CD4-positive, alpha-beta T cell treated with Interleukin-1 beta for 1 hour (primary cell): ENCODE data around the gene STEAP3.

Experiments used
- DNase-seq, 2 donors: peaks; one replicate each; pipeline ENCODE4 v3.0.0-alpha.2; 2020 to 2022

Gene STEAP3

DNA sequence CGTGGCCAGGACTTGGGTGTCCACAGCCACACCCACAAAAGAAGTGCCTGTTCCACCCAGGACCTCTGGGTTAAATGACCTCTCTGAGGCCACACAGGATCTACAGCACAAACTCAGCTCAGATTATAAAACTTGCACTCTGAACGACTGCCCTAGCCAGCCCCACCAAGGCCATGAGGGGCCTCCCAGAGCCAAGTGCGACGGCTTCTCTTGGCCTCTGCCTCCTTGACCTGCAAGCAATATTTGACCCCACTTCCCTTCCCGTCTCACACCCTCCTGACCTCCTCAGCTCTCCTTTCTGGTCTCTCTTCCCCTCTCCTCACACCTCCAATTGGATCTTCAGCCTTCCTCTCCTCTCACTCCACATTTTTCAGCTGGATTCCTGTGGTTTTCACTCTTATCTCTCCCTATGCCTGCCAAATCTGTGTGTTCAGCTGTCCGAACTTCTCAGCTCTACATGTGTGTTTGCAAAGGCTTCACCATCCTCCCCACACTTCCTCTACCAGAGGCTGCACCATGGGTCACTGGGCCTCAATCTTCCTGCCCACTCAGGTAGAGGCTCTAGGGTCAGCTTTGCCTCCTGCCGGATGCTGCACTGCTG lies 25.3 kb upstream of the STEAP3 start:
- no peak for DNase-seq

DNA sequence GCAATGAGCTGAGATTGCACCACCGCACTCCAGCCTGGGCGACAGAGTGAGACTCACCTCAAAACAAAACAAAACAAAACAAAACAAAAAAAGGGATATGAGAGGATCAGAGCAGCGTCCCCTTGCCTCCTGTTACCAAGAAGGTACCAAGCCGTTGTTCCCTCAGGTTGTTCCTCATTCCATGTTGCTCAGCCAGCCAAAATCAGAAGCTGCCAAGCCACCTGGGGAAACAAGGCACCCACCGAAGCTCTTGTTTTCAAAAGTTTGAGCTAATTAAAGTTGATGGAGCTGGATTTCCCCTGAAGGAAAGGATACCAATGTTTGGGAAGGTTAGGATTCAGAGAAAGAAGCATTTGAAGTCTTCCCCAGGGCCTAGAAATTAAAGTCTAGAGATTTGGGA lies 21.8 kb upstream of the STEAP3 start:
- no peak for DNase-seq

DNA sequence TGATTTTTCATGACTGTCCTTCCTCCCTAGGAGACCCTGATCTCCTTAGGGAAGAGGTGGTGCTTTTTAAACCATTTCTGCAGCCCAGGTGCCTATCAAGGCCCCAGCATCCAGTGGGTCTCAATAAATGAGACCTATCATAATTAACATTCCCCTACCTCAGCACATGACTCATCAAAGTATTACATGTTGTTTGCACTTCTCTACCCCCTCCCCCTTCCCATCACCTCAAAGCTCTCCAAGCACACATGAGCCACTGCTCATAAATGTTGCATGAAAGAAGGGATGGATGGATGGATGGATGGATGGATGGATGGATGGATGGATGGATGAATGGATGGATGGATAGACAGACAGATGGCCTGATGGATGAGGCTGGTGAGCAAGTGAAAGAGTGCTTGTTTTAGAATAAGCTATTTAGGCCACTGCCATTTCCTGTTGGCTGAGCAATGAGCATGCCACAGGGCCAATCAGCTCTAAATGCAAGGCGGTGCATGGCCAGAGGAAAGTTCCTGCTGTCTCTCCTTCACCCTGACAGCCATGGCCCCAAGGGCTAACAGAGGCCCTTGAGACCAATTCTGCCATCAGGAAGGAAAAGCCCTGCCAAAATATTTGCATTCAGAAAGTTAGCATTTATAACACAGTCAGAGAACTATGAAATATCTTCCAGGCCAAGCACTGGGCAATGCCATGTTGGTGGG lies 20.9 kb upstream of the STEAP3 start:
- no peak for DNase-seq

DNA sequence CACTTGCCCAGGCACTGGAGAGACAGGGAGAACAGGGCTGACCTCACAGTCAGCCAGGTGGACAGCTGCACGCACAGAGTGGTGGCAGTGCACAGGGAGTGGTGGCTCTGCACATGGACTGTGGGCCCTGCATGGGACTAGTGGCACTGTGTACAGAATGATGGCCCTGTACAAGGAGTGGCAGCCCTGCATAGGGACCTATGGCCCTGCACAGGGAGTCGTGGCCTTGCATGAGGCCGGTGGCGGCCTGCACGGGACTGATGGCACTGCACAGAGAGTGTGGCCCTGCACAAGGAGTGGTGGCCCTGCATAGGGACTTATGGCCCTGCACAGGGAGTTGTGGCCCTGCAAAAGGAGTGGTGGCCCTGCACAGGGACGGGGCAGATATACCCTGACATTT lies 19.1 kb upstream of the STEAP3 start:
- no peak for DNase-seq

DNA sequence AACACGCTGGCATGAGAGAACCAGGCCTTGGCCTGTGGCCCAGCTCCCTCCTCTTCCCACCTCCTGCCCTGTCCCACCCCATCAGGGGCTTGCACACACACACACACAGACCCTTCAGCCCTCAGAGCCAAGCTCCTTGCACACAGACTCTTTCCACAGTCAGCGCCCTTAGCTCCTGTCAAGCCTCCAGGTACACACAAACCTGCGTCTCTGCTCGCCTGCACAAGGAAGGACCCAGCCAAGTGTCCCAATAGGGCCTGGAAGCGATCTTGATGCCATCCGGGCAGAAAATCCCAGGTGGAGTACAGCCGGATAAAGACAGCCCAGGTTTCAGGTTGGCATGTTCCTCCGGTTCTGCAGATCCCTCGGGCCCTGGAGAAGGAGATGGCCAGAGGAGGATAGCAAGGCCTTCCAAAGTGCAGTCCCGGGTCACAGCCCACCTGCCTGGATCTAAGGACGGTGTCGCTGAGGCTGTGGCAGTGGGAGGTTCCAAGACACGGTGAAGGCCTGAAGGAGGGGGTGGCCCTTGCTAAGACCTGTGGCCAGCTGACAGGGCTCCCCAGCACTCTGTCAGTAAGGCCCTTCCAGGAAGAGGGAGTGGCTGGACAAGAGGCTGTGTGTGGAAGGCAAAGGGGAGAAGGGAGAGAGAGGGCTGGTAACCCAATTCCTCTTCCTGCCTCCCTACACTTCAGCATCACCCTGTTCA lies 18.5 kb upstream of the STEAP3 start:
- no peak for DNase-seq

DNA sequence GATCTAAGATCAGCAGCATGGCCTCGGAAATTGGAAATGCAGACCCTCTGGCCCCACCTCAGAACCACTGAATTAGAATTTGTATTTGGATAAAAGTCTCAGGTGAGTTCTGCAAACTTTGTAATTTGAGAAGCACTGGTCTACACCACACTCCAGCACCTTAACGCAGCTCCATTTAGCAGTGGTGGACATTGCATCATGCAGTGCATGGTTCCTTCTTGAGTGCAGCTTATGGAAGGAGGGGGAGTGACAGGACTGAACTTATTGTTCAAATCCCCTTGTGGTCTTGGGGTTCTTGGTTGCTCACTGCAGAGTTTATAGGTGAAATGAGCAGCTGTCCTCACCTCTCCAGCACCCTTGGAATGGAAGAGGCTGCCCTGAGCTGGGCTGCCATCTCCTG lies 17.4 kb upstream of the STEAP3 start:
- no peak for DNase-seq

DNA sequence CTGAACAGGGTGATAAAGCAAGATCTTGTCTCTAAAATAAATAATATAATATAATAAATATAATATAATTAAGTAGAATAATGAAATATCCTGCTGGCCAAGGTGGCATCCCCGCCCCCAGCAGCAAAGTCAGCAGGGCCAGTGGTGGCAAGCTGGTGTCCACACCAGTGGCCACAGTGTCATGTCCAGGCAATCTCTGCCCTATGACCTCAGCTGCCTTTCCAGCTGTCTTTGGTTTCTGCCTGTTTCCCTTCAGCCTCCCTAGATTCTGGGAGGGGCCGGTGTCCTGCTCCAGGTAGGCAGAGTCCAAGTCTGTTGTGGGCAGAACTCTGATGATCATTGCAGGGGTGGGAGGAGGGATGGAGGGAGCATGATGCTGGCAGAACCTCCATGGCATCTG lies 16.2 kb upstream of the STEAP3 start:
- DNase-seq = no peak

DNA sequence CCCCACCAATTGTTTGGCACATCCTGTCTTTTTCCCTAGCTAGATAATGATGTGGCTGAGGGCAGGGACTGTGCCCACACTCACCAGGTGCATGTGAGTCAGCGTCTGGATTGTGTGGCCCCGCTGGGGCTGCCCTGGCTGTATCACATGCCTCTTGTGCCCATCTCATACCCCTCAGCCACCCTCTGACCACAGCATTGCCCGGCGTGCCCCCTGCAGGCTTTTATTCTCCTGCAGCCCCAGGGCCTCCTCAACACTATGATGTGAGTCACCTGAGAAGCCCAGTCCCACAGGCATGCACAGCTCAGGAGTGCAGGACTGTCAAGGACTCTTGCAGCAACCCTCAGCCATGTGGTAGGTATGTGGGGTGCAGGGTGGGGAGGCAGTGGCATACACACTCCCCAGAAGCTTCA lies 14.8 kb upstream of the STEAP3 start:
- DNase-seq = no peak

DNA sequence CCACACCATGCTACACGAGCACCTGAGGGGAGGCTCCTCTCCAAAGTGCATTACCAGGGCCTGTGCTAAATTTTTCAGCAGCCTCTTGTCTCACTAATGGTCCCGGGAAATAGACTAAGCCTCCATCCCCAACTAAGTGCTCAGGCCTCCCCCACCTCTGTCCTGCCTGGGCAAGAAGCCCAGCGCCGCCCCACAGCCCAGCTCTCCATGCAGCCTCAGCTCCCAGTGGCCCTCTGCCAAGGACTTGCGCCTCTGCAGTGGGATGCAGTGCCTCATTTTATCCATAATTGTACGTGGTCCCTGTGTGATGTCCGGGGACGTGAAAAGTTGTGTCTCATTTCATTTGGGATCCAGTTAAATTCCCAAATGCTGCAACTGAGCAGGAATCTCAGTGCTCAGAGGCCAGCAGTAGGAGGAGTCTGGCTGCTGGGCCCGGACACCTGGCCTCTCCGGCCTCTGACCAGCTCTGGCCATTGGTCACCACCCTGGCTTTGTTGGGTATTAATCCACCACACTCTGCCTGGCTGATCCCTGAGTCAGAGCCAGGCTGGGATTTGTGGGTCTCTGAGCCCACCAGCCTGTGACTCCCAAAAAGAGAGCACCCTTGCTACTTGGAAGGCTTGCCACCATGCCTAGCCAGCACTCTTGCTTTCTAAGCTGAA lies 11.4 kb upstream of the STEAP3 start:
- no peak for DNase-seq

DNA sequence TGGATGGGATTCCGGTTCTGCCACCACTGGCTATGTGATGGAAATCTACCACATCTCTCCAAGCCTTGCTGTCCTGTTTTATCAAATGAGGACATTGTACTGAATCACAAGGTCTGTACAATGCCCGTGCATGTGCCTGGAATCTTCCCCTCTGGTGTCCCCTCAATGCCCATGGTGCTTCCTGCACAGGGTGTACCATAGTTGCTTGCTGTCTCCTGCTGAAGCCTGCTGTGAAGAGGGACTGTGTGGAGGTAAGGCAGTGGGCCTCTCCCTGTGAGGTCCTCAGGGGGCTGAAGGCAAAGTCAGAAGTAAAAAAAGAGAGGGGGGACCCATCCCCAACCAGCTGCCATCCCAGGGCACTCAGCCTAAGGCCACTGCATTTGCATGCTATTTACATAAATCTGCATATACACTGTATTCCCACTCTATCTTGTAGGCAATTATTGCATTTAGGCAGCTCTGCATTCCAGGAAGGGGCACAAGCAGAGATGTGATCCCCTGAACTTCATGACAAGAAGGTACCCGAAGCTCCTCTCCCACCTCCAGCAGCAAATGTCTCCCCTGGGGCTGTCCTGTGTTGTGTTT lies 9.1 kb upstream of the STEAP3 start:
- DNase-seq = no peak

DNA sequence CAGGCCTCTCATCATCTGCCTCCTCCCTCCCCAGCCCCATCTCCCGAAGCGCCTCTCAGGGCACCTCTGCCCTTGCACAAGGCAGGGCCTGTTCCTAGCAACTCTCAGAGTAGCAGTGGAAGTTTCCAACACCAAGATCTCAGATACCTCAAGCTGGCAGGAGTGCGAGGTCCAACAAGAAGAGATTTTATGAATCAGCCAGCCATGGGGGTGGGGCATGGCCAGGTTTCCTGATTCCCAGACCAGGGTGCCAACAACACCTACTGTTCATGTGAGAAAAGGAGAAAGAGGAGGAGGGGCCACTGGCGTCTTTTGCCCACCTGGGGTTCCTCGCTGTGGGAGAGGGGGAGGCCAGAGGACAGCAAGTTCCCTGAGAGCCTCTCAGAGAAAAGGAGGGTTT lies 6.6 kb upstream of the STEAP3 start:
- DNase-seq = no peak

DNA sequence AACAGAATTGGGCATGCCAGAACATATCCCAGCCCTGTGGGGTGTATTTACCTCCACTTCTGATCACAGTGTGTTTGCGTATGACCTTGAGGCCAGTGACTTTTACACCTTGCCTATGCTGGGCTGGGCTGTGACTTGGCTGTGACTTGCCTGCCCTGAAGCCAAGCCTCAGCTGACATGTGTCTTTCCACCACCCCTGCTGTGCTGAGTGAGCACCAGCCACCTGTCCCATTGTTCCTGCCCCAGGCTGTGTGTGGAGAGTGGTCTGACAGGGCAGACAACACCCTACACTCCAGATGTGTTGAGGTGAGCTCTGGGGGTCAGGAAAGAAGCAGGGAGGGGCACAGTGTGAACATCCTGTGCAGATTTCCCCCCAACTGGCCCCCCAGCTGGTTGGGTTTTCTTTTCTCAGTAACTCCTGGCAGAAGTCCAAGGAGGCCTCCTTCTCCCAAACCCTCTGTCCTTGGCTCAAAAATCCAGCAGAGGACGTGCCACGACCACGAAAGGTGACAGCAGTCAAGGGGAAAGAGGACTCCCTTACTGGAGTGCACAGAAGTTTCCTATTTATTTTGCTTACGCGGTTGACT lies 5.1 kb upstream of the STEAP3 start:
- DNase-seq = no peak

DNA sequence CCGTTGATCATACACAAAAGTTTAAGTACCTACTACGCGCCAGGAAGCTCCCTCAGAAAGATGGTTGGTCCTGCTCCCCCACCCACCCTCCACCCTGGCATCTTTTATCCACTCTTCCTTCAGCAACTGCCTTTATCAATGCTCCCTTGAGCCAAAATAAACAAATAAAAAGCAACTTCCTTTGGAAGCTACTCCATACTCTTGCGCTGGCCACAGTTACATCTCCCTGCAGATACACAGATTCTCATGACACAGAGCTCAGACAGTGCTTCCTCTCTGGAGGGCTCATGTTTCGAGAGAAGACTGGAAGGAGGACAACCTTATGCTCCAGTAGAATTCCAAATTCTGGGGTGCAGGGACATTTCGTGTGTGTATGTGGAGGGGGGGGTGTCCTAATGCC lies 3.8 kb upstream of the STEAP3 start:
- DNase-seq = no peak

DNA sequence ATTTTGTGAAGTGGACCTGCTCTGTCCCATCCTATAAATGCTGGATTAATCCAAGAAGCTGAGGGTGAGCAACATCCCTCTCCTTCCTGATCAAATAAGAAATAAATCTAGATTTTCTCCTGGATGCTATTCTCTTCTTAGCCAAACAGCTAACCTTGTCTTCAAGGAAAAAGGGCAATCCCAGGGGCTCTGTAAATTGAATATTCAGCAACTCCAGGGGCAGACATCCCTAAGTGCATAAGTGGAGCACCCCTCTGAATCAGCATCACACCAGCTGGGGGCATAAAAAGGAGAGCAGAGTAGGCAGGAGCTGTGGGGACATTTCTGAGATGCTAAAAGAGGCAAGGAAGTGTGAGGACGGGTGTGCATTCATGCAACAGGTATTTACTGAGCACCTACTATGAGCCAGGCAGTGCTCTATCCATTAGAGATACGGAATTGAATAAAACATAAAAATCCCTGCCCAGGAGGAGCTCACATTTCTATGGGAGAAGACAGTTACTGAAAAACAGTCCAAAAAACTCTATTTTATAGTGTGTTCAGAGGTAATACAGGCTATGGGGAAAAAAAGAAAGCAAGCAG lies 2.8 kb upstream of the STEAP3 start:
- no peak for DNase-seq

DNA sequence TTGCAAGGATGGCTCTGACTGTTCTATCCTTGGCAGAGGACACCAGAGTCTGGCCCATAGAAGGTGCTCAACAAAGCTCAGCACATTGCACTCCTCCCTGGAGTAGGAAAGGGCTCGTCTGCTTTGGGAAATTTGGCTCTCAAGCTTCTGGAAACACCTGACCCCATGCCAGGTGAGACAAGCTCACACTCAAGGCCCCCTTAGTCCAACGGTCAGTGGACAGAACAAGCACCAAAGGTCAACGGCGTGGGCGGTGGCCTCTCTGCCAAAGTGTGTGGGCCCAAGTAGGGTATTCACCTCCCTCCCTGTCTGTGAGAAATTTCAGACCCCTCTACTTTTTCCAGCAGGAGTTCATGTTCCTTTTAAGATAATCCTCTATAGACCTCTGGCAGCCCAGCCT lies 2.0 kb upstream of the STEAP3 start:
- DNase-seq = no peak

DNA sequence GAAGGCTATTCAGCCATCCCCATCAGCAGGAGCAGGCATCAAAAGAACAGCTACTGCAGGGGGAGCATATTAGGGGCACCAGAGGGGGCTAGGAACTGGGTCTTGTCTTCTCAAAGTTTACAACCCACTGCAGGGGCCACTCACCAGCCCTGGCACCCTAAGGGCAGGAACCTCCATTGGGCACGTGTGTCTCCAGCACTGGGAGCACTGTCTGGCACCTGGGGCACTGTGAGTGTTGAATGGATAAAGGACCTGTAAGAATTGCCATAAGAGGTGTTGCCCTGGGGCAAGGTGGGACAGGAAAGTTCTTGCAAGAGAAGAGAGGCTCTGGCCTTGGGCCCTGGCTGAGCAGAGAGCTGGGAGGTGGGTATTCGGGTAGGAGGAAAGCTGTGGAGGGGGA lies 1.4 kb upstream of the STEAP3 start:
- DNase-seq = no peak

DNA sequence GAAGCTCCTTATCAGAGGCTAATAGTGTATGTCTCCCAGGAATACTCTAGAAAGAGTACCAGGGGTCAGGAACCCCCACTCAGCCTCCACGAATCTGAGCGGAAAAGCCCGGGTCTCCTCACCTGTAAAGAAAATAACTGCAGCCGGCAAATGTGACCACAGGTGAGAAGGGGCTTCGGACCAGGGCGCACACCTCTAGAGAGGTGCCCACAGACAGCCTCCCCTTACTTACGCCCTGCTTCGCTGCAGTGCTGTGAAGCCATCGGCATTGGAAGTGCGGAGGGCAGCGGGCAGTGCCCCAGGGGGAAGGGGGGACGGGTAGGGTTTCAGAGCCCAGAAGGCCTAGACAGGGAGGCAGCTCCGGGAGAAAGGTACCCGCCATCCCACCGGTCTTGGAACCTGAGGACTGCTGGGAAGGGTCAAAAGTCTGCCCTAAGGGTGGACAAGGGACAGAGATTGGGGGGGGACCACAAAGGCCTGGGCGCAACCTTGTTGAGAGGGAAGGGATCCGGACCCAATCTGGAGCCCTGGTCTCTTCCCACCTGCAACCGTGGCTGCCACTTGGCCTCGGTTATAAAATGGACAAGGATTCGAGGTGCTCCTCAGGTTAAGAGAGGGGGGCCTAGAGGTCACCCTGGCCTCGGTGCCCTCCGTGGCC lies 642 bp upstream of the STEAP3 start:
- DNase-seq = no peak

DNA sequence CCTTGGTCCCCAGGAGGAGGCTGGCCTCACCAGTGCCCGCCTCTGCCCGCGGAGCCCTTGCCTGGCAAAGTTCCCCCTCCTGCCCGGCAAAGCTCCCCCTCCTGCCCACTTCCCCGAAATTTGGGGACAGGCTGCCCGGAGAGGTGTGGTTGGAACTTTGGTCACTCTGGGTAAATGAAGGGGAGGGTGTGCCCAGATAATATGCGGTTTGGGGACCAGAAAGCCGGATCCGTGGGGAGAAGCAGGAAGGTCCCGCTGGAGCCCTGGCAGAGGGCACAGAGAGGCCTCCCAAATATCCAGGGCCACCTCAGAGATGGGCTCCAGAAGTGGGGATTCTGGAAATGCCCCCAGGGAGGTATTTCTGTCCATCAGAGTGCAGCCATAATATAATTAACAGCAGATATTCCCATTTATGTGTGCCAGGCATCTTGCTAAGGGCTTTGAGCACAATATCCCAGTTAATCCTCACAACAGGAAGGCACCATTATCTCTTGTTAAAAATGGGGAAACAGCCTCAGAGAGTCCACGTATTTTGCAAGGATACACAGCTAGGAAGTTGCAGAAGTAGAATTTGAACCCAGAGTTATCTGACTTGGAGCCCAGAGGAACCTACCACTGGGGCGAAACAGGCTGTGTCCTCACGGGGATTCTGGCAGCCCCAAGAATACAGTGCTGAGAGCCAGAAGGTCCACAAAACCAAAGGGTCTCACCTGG lies 914 bp downstream of the STEAP3 start:
- DNase-seq = no peak

DNA sequence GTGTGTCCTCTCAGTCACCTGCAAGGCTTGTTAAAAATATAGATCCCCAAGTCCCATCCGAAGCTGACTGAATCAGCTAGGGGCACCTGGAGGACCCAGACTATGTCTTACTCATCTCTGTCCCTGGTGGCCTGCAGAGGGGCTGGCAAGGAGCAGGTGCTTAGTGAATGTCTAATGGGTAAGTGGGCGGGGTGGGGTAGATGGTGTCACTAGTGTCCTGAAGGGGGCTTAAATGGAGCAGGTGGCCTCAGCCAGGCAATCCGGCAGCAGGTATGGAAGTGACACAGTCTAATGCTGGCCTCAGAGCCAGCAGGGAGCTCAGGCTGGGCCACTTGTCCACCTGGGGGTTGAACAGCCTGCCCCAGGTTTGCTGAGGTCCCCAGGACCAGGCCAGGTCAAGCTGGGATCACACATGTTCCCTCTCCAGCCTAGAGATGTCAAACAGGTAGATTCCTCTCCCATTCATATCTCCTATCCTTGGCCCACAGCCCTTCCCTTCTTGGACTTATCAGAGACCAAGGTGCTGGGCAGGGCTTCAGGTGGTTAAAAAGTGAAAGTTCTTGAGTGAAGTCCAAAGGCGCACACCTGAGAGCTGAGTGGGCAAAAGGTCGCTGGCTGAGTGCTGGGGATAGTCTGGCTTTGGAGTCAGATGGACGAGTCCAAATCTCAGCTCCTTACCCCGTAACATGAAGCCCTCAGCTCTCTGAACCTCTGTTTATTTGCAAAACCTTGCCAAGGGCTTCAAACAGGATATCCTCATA lies 1.7 kb downstream of the STEAP3 start:
- no peak for DNase-seq

DNA sequence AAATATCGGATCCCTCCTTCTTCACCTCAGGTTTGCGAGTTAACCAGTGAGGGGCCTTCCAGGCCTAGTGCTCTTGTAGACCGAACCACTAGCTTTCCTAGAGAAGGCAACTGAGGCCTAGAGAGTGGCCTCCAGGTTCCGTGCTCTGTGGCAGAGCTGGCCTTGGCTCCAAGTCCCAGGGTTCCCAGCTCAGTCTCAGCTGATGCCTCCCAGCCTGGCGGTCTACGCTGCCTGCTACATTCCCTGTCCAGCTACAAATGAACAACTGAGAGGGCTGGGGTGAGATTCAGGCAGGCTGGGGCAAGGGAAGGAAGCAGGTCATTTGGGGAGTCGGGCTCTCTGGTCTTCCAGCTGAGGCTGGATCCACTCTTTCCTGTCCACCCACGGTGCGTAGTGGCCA lies 2.3 kb downstream of the STEAP3 start:
- no peak for DNase-seq

DNA sequence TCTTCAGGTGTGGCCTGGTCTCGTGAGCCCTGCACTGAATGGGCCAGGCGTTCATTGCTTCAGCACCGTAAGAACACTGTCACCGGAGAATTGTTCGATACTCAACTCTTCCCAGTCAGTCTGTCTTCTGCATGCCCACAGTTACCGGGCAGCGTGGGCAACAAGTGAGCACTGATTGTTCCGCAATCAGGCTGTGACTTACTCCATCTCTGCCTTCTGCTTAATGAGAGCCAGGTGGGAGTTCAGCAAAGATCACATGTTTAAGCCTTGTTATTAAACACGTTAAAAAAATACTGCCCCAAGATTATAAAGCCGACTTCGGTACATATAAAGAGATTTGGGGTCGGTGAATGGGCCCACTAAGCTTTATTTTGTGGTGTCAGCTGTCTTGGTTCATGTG lies 3.7 kb downstream of the STEAP3 start:
- DNase-seq = no peak
